ENCODE data around the gene FARS2.

DNA sequence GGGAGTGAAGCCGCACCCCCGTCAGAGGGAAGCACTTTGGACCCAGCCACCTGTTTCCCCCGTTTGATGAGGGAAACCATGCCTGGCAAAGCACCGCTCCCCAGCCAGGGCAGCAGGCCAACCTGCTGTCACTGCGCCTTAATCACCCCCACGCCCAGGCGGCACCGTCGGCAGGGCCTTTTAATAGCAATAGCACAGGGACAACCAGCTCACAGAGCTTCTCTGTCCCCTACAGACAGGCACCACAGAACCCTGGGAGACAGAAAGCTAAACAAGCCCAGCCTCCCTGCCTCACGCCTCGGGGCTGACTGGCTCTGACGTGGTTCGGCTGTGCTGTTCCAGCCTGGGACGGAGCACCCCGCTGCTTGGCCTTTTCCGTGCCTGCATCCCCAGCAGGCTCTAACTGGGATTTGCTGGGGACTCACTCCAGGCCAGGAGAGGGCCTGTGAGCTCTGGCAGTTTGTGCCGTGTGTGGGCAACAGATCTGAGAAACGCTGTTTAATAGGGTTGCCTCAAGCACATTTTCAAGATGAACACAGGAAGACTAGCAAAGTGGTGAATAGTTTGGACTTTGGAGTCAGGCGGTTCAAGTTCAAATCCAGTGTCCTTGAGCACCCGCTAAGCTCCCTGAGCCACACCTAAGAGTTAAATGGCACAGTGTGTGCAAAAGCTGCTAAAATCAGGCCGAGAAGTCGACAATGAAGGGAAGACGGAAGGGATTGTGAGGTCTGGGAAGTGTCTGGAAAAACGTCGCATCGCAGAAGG, 521.7 kb downstream of the FARS2 start:
- TF ChIP-seq, protein P1, sequence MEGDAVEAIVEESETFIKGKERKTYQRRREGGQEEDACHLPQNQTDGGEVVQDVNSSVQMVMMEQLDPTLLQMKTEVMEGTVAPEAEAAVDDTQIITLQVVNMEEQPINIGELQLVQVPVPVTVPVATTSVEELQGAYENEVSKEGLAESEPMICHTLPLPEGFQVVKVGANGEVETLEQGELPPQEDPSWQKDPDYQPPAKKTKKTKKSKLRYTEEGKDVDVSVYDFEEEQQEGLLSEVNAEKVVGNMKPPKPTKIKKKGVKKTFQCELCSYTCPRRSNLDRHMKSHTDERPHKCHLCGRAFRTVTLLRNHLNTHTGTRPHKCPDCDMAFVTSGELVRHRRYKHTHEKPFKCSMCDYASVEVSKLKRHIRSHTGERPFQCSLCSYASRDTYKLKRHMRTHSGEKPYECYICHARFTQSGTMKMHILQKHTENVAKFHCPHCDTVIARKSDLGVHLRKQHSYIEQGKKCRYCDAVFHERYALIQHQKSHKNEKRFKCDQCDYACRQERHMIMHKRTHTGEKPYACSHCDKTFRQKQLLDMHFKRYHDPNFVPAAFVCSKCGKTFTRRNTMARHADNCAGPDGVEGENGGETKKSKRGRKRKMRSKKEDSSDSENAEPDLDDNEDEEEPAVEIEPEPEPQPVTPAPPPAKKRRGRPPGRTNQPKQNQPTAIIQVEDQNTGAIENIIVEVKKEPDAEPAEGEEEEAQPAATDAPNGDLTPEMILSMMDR (IDR thresholded peaks at IDR 0.05), result no peak
- TF ChIP-seq EP300 (IDR thresholded peaks at IDR 0.05), result no peak
